ENCODE measurements around the gene ASIC4.

The ASIC4 gene

GRCh38 chr2:219497495-219498279 is 16.6 kb upstream of the ASIC4 start:
- DNase-seq (ENCODE audit: low read depth in 2 of 2): no peak

GRCh38 chr2:219498280-219499057 is 15.8 kb upstream of the ASIC4 start, which contains the start of gene GMPPA:
Gene GMPPA, plus strand, starts transcription at chr2:219498891. Its CDS starts 1,085 bp downstream, at chr2:219499976.
- DNase-seq (ENCODE audit: low read depth in 2 of 2): peak; percentile 87 to 92

GRCh38 chr2:219499058-219499307 is 15.3 kb upstream of the ASIC4 start:
- DNase-seq (ENCODE audit: low read depth in 2 of 2): no peak

GRCh38 chr2:219499555-219499954 is 14.7 kb upstream of the ASIC4 start:
- DNase-seq (ENCODE audit: low read depth in 2 of 2): no peak

GRCh38 chr2:219500135-219500534 is 14.1 kb upstream of the ASIC4 start:
- DNase-seq (ENCODE audit: low read depth in 2 of 2): no peak

GRCh38 chr2:219501849-219502248 is 12.4 kb upstream of the ASIC4 start:
- no peak for DNase-seq (ENCODE audit: low read depth in 2 of 2)

- no peak for DNase-seq (ENCODE audit: low read depth in 2 of 2)
These were observed 11.7 kb upstream of the ASIC4 start for GRCh38 chr2:219502618-219503017.

GRCh38 chr2:219505585-219505984 is 8.7 kb upstream of the ASIC4 start:
- no peak for DNase-seq (ENCODE audit: low read depth in 2 of 2)

- DNase-seq (ENCODE audit: low read depth in 2 of 2): no peak
These were observed 8.0 kb upstream of the ASIC4 start for GRCh38 chr2:219506153-219506801.

GRCh38 chr2:219506802-219507526 is 7.3 kb upstream of the ASIC4 start:
- DNase-seq (ENCODE audit: low read depth in 2 of 2): no peak

- DNase-seq (ENCODE audit: low read depth in 2 of 2): no peak
These were observed 6.5 kb upstream of the ASIC4 start for GRCh38 chr2:219507581-219508443.

- DNase-seq (ENCODE audit: low read depth in 2 of 2): no peak
These were observed 5.9 kb upstream of the ASIC4 start for GRCh38 chr2:219508444-219508734.

- DNase-seq (ENCODE audit: low read depth in 2 of 2): no peak
These were observed 5.1 kb upstream of the ASIC4 start for GRCh38 chr2:219508971-219509779.

- DNase-seq (ENCODE audit: low read depth in 2 of 2): peak in 1 of 2 experiments; percentile 46
These were observed 4.3 kb upstream of the ASIC4 start for GRCh38 chr2:219509780-219510511.

GRCh38 chr2:219510512-219511135 is 3.7 kb upstream of the ASIC4 start:
- DNase-seq (ENCODE audit: low read depth in 2 of 2): no peak

- DNase-seq (ENCODE audit: low read depth in 2 of 2): no peak
These were observed 2.5 kb upstream of the ASIC4 start for GRCh38 chr2:219511547-219512325.

GRCh38 chr2:219512524-219513216 is 1.6 kb upstream of the ASIC4 start:
- DNase-seq (ENCODE audit: low read depth in 2 of 2): no peak

GRCh38 chr2:219513787-219514186 is 495 bp upstream of the ASIC4 start:
- DNase-seq (ENCODE audit: low read depth in 2 of 2): no peak
